ENCODE results near the gene ADAMTSL5. TPM values are rescaled to one million over a fixed set of nuclear protein-coding genes. Genes with fewer than 3 reads are reported as not detected.

Gene ADAMTSL5
- total and polyA plus RNA-seq, 4 donors = 0.09 to 1.8 (median 1.1) TPM

DNA sequence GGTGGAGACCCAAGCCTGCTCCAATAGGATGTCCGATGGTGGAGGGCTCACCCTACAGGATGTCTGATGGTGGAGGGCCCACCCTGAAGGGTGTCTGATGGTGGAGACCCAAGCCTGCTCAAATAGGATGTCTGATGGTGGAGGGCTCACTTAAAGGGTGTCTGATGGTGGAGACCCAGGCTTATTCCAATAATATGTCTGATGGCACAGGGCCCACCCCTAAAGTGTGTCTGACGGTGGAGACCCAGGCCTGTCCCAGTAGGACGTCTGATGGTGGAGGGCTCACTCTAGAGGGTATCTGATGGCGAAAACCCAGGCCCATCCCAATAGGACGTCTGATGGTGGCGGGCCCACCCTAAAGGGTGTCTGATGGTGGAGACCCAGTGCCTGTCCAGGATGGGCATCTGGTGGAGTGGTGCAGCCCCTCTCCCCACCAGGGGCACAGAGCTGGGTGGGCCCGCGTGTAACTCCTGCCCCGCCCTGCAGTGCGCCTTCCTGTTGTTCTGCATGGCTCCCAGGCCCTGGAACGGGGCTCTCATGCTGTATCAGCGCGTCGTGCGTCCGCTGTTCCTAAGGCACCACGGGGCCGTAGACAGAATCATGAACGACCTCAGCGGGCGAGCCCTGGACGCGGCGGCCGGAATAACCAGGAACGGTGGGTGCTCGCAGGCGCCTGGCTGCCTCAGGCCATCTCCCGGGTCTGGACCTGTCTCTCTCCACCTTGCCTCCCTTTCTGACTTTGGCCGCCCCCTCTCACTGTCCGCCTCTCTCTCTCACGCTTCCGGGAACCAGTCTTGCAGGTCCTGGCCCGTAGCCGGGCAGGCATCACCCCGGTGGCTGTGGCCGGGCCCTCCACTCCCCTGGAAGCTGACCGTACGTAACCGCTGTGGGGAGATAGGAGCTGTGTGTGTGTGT is 16.8 kb downstream of the ADAMTSL5 start:
- H3K27me3 ChIP-seq (ENCODE audit: control insufficient read depth in 4 of 4, insufficient read depth in 4 of 4, low read length in 3 of 4) = no peaks in the 10 kb centered on the region
- no peak overlapping the region for H3K9ac ChIP-seq (ENCODE audit: low read depth in 1 of 2, low read length in 2 of 2)
- no peak overlapping the region for H3K27ac ChIP-seq (ENCODE audit: low read depth in 1 of 2, low read length in 2 of 2)
- peaks cover 0 to 2% (median 0%) of the 10 kb centered on the region in 4 donors for H3K36me3 ChIP-seq (ENCODE audit: control insufficient read depth in 4 of 4, insufficient read depth in 3 of 4, low read depth in 1 of 4, low read length in 3 of 4)
- no peak overlapping the region for H3K4me3 ChIP-seq (ENCODE audit: low read depth in 1 of 3, low read length in 3 of 3)
- no peak for TF ChIP-seq SP1 (IDR thresholded peaks at IDR 0.05)
- TF ChIP-seq FOXA2 (IDR thresholded peaks at IDR 0.05) = no peak
- no peak for TF ChIP-seq ATF3 (IDR thresholded peaks at IDR 0.05)
- TF ChIP-seq, protein P1, sequence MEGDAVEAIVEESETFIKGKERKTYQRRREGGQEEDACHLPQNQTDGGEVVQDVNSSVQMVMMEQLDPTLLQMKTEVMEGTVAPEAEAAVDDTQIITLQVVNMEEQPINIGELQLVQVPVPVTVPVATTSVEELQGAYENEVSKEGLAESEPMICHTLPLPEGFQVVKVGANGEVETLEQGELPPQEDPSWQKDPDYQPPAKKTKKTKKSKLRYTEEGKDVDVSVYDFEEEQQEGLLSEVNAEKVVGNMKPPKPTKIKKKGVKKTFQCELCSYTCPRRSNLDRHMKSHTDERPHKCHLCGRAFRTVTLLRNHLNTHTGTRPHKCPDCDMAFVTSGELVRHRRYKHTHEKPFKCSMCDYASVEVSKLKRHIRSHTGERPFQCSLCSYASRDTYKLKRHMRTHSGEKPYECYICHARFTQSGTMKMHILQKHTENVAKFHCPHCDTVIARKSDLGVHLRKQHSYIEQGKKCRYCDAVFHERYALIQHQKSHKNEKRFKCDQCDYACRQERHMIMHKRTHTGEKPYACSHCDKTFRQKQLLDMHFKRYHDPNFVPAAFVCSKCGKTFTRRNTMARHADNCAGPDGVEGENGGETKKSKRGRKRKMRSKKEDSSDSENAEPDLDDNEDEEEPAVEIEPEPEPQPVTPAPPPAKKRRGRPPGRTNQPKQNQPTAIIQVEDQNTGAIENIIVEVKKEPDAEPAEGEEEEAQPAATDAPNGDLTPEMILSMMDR (IDR thresholded peaks at IDR 0.05; ENCODE audit: low read depth, low read length, missing input control) = no peak
- no peak for TF ChIP-seq FOXA1 (IDR thresholded peaks at IDR 0.05)
- H3K4me1 ChIP-seq (ENCODE audit: control insufficient read depth in 4 of 4, insufficient read depth in 4 of 4, low read length in 3 of 4) = peaks cover 6 to 38% (median 25%) of the 10 kb centered on the region in 4 donors
- WGBS = 88% methylated on average over 40 of the region's 40 CpGs
- DNase-seq (ENCODE audit: low spot score) = no peak
- no peaks in the 10 kb centered on the region for H3K9me3 ChIP-seq (ENCODE audit: control insufficient read depth in 4 of 4, low read length in 3 of 4)

- TF ChIP-seq FOXA2 (IDR thresholded peaks at IDR 0.05) (no peak), JUND (IDR thresholded peaks at IDR 0.05) (no peak), EGR1 (IDR thresholded peaks at IDR 0.05; ENCODE audit: low read depth in 2 of 2) (no peak), RAD21 (IDR thresholded peaks at IDR 0.05) (no peak), YY1 (IDR thresholded peaks at IDR 0.05) (no peak), HNF4G (IDR thresholded peaks at IDR 0.05) (no peak), FOXA1 (IDR thresholded peaks at IDR 0.05) (no peak), ATF3 (IDR thresholded peaks at IDR 0.05) (no peak), RXRA (IDR thresholded peaks at IDR 0.05) (no peak), NR2F2 (IDR thresholded peaks at IDR 0.05) (no peak), TAF1 (conservative IDR thresholded peaks at IDR 0.05) (no peak), HNF4A (conservative IDR thresholded peaks at IDR 0.05) (no peak), GABPA (IDR thresholded peaks at IDR 0.05 in 1 of 2, conservative IDR thresholded peaks at IDR 0.05 in 1 of 2) (no peak), SP1 (IDR thresholded peaks at IDR 0.05) (no peak)
- TF ChIP-seq, protein P1 (IDR thresholded peaks at IDR 0.05; ENCODE audit: low read depth, low read length, missing input control) = no peak
- TF ChIP-seq, protein P2, sequence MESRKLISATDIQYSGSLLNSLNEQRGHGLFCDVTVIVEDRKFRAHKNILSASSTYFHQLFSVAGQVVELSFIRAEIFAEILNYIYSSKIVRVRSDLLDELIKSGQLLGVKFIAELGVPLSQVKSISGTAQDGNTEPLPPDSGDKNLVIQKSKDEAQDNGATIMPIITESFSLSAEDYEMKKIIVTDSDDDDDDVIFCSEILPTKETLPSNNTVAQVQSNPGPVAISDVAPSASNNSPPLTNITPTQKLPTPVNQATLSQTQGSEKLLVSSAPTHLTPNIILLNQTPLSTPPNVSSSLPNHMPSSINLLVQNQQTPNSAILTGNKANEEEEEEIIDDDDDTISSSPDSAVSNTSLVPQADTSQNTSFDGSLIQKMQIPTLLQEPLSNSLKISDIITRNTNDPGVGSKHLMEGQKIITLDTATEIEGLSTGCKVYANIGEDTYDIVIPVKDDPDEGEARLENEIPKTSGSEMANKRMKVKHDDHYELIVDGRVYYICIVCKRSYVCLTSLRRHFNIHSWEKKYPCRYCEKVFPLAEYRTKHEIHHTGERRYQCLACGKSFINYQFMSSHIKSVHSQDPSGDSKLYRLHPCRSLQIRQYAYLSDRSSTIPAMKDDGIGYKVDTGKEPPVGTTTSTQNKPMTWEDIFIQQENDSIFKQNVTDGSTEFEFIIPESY (IDR thresholded peaks at IDR 0.05) = no peak
- TF ChIP-seq, protein P3, sequence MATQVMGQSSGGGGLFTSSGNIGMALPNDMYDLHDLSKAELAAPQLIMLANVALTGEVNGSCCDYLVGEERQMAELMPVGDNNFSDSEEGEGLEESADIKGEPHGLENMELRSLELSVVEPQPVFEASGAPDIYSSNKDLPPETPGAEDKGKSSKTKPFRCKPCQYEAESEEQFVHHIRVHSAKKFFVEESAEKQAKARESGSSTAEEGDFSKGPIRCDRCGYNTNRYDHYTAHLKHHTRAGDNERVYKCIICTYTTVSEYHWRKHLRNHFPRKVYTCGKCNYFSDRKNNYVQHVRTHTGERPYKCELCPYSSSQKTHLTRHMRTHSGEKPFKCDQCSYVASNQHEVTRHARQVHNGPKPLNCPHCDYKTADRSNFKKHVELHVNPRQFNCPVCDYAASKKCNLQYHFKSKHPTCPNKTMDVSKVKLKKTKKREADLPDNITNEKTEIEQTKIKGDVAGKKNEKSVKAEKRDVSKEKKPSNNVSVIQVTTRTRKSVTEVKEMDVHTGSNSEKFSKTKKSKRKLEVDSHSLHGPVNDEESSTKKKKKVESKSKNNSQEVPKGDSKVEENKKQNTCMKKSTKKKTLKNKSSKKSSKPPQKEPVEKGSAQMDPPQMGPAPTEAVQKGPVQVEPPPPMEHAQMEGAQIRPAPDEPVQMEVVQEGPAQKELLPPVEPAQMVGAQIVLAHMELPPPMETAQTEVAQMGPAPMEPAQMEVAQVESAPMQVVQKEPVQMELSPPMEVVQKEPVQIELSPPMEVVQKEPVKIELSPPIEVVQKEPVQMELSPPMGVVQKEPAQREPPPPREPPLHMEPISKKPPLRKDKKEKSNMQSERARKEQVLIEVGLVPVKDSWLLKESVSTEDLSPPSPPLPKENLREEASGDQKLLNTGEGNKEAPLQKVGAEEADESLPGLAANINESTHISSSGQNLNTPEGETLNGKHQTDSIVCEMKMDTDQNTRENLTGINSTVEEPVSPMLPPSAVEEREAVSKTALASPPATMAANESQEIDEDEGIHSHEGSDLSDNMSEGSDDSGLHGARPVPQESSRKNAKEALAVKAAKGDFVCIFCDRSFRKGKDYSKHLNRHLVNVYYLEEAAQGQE (IDR thresholded peaks at IDR 0.05) = no peak
- TF ChIP-seq, protein P4, sequence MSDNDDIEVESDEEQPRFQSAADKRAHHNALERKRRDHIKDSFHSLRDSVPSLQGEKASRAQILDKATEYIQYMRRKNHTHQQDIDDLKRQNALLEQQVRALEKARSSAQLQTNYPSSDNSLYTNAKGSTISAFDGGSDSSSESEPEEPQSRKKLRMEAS (IDR thresholded peaks at IDR 0.05) = no peak
- no peak overlapping the region for H3K27ac ChIP-seq (ENCODE audit: low read depth in 1 of 2, low read length in 2 of 2)
- H3K27me3 ChIP-seq (ENCODE audit: control insufficient read depth in 4 of 4, insufficient read depth in 4 of 4, low read length in 3 of 4) = no peaks in the 10 kb centered on the region
- no peaks in the 10 kb centered on the region for H3K9me3 ChIP-seq (ENCODE audit: control insufficient read depth in 4 of 4, low read length in 3 of 4)
- peaks cover 6 to 37% (median 23%) of the 10 kb centered on the region in 4 donors for H3K4me1 ChIP-seq (ENCODE audit: control insufficient read depth in 4 of 4, insufficient read depth in 4 of 4, low read length in 3 of 4)
- no peak overlapping the region for H3K9ac ChIP-seq (ENCODE audit: low read depth in 1 of 2, low read length in 2 of 2)
- peaks cover 0 to 2% (median 0%) of the 10 kb centered on the region in 4 donors for H3K36me3 ChIP-seq (ENCODE audit: control insufficient read depth in 4 of 4, insufficient read depth in 3 of 4, low read depth in 1 of 4, low read length in 3 of 4)
- DNase-seq (ENCODE audit: low spot score) = no peak
- 92% methylated on average over 37 of the region's 37 CpGs for WGBS
- no peak overlapping the region for H3K4me3 ChIP-seq (ENCODE audit: low read depth in 1 of 3, low read length in 3 of 3)
These were observed 17.6 kb downstream of the ADAMTSL5 start for GRCh38 chr19:1495051-1495798.

Measured in liver (tissue), 9 donors.